ENCODE results near the gene TRERF1. TPM values are rescaled to one million over a fixed set of nuclear protein-coding genes. Genes with fewer than 3 reads are reported as not detected.

The TRERF1 gene
- total RNA-seq, 1 experiment from 2014 or later = 22.3 TPM

GRCh38 chr6:42389736-42390135 lies 62.0 kb downstream of the TRERF1 start (continued):
- TF ChIP-seq ZNF219 (CRISPR knock-in tag; IDR thresholded peaks at IDR 0.05; ENCODE audit: borderline replicate concordance) (no peak), ERG (CRISPR knock-in tag; IDR thresholded peaks at IDR 0.05) (no peak)

DNA sequence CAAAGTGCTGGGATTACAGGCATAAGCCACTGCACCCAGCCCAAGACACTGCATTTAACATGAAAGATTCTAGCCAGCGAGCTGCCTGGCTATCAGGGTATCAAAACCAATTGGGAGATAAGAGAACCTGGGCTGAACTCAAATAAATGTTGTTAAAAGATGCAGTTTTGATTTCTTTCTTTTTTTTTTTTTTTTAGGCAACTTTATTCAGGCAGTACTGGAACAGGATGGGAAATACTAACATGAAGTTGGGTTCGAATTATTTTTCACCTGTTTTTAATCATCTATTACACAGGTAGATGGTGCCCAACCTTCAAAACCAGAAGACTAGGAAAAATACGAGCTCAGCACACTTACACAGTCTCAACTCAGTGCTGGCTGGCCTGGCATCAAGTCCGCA lies 63.7 kb downstream of the TRERF1 start:
- H3K27ac Mint-ChIP-seq = no peak overlapping the region
- no peaks in the 10 kb centered on the region for H3K9me3 Mint-ChIP-seq
- peaks cover 47% of the 10 kb centered on the region for H3K4me1 Mint-ChIP-seq
- DNase-seq (ENCODE audit: low spot score) = no peak
- ChIA-PET POLR2A (no interaction called here), CTCF (interaction anchor here (0.6 kb wide), 1 partner anchor 118 kb away, joined by 4 read pairs; no protein-coding TSS in a partner anchor)
- TF ChIP-seq, protein P1, sequence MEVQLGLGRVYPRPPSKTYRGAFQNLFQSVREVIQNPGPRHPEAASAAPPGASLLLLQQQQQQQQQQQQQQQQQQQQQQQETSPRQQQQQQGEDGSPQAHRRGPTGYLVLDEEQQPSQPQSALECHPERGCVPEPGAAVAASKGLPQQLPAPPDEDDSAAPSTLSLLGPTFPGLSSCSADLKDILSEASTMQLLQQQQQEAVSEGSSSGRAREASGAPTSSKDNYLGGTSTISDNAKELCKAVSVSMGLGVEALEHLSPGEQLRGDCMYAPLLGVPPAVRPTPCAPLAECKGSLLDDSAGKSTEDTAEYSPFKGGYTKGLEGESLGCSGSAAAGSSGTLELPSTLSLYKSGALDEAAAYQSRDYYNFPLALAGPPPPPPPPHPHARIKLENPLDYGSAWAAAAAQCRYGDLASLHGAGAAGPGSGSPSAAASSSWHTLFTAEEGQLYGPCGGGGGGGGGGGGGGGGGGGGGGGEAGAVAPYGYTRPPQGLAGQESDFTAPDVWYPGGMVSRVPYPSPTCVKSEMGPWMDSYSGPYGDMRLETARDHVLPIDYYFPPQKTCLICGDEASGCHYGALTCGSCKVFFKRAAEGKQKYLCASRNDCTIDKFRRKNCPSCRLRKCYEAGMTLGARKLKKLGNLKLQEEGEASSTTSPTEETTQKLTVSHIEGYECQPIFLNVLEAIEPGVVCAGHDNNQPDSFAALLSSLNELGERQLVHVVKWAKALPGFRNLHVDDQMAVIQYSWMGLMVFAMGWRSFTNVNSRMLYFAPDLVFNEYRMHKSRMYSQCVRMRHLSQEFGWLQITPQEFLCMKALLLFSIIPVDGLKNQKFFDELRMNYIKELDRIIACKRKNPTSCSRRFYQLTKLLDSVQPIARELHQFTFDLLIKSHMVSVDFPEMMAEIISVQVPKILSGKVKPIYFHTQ (CRISPR knock-in tag; IDR thresholded peaks at IDR 0.05) = no peak
- TF ChIP-seq ARID4B (CRISPR knock-in tag; IDR thresholded peaks at IDR 0.05; ENCODE audit: borderline replicate concordance) = no peak
- TF ChIP-seq, protein P2, sequence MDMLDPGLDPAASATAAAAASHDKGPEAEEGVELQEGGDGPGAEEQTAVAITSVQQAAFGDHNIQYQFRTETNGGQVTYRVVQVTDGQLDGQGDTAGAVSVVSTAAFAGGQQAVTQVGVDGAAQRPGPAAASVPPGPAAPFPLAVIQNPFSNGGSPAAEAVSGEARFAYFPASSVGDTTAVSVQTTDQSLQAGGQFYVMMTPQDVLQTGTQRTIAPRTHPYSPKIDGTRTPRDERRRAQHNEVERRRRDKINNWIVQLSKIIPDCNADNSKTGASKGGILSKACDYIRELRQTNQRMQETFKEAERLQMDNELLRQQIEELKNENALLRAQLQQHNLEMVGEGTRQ (CRISPR knock-in tag; IDR thresholded peaks at IDR 0.05) = no peak
- TF ChIP-seq, protein P3, sequence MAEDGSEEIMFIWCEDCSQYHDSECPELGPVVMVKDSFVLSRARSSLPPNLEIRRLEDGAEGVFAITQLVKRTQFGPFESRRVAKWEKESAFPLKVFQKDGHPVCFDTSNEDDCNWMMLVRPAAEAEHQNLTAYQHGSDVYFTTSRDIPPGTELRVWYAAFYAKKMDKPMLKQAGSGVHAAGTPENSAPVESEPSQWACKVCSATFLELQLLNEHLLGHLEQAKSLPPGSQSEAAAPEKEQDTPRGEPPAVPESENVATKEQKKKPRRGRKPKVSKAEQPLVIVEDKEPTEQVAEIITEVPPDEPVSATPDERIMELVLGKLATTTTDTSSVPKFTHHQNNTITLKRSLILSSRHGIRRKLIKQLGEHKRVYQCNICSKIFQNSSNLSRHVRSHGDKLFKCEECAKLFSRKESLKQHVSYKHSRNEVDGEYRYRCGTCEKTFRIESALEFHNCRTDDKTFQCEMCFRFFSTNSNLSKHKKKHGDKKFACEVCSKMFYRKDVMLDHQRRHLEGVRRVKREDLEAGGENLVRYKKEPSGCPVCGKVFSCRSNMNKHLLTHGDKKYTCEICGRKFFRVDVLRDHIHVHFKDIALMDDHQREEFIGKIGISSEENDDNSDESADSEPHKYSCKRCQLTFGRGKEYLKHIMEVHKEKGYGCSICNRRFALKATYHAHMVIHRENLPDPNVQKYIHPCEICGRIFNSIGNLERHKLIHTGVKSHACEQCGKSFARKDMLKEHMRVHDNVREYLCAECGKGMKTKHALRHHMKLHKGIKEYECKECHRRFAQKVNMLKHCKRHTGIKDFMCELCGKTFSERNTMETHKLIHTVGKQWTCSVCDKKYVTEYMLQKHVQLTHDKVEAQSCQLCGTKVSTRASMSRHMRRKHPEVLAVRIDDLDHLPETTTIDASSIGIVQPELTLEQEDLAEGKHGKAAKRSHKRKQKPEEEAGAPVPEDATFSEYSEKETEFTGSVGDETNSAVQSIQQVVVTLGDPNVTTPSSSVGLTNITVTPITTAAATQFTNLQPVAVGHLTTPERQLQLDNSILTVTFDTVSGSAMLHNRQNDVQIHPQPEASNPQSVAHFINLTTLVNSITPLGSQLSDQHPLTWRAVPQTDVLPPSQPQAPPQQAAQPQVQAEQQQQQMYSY (CRISPR knock-in tag; IDR thresholded peaks at IDR 0.05) = no peak
- H3K4me3 Mint-ChIP-seq = no peak overlapping the region
- ATAC-seq = no peak
- no peaks in the 10 kb centered on the region for H3K36me3 Mint-ChIP-seq
- no peaks in the 10 kb centered on the region for H3K27me3 Mint-ChIP-seq (ENCODE audit: low read depth)

- ChIA-PET POLR2A (no interaction called here), CTCF (interaction anchor here (0.8 to 1.2 kb wide), 2 partner anchors 160 to 177 kb away, joined by 3 read pairs; partner anchors contain the start of gene UBR2)
- H3K27ac Mint-ChIP-seq = peak overlapping the region; percentile 12; the same call in 1 of the 2 replicates
Measured at GRCh38 chr6:42387336-42387735, 64.4 kb downstream of the TRERF1 start.

More at GRCh38 chr6:42387336-42387735, 64.4 kb downstream of the TRERF1 start:
- Mint-ChIP-seq H3K36me3 (no peaks in the 10 kb centered on the region), H3K27me3 (ENCODE audit: low read depth) (no peaks in the 10 kb centered on the region), H3K4me3 (no peak overlapping the region), H3K9me3 (no peaks in the 10 kb centered on the region), H3K4me1 (peaks cover 41% of the 10 kb centered on the region)
- no peak for DNase-seq (ENCODE audit: low spot score)
- ATAC-seq = no peak
- TF ChIP-seq OVOL2 (CRISPR knock-in tag; IDR thresholded peaks at IDR 0.05; ENCODE audit: borderline replicate concordance) = no peak
- no peak for TF ChIP-seq ERG (CRISPR knock-in tag; IDR thresholded peaks at IDR 0.05)
- TF ChIP-seq ZNF396 (CRISPR knock-in tag; IDR thresholded peaks at IDR 0.05; ENCODE audit: borderline replicate concordance) = no peak

Data from WTC11 (cell line).